Fibroblast of skin of left quadriceps (primary cell): ENCODE data around the gene SHMT2.

Source experiments
- DNase-seq, 2 experiments: peaks; one replicate each; pipeline ENCODE4 v3.0.0-alpha.2; 2013; ENCODE audit warnings: low read depth in 2 of 2

The SHMT2 gene

DNA sequence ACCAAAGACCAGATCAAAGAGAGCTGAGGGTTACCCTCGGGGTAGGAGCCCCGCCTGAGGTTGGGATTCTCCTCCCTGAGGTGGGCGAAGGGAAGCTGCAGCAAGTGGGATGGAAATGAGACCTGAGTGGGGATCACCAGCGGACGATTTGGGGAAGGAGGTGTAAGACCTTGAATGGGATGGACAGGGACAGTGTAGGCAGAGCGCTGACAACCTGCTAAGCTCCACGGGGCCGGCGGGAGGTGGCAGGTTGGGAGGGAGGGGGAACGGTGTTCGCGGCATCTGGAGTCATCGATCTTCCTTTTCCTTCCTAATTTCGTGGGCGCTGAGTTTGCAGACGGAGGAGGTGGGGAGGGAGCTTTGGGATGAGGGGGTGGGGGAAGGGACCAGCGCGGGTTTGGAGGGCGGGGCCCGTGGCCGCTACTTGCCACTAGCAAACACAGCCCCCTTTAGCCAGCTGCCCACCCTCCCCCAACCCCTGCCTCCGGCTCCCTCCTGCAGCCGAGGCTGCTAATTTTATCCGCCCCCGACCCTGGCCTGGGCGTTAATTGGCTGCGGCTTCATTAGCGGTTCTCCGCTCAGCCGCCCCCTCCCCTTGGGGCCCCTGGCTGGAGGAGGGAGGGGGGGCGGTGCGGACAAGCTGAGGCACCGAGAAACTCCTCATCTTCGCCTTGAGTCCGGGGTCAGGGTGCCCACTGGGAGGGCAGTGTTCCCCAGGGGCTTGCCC lies 2.8 kb upstream of the SHMT2 start:
- no peak for DNase-seq

DNA sequence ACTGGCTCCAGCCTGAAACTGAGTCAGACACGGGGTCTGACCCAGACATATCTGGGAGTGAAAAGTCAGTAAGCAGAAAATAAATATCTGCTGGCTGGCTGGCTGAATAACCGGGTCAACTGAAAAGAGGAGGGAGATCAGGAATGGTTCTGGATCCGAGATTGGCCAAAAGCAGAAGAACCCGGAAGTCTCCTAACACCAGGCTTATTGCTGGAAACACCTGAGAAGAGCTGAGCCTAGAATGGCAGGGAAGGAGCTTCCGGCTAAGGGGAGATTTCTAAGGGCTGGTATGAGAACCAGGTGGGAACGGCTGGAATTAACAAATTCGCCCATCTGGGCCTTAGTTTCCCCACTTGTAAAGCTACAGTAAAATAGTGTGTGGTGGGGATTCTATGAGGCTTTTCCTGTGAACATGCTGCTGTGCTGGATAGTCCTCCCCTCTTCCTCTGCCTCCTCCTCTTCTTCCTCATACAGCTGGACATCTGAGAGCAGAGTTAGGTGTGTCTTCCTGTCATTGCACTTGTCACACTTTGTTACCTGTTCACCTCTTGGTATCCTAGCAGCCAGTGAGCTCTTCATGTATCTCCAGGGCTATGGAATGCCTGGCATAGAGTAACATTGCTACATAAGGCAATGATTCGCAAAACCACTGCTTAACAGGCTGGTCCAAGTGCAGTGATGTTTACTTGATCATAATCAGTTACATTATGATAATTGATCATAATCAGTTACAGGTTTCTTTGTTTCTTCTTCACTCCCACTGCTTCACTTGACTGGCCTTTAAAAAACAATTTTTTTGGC lies 2.0 kb upstream of the SHMT2 start:
- DNase-seq: no peak

- DNase-seq: no peak
Measured at GRCh38 chr12:57229046-57229633, 371 bp upstream of the SHMT2 start.

DNA sequence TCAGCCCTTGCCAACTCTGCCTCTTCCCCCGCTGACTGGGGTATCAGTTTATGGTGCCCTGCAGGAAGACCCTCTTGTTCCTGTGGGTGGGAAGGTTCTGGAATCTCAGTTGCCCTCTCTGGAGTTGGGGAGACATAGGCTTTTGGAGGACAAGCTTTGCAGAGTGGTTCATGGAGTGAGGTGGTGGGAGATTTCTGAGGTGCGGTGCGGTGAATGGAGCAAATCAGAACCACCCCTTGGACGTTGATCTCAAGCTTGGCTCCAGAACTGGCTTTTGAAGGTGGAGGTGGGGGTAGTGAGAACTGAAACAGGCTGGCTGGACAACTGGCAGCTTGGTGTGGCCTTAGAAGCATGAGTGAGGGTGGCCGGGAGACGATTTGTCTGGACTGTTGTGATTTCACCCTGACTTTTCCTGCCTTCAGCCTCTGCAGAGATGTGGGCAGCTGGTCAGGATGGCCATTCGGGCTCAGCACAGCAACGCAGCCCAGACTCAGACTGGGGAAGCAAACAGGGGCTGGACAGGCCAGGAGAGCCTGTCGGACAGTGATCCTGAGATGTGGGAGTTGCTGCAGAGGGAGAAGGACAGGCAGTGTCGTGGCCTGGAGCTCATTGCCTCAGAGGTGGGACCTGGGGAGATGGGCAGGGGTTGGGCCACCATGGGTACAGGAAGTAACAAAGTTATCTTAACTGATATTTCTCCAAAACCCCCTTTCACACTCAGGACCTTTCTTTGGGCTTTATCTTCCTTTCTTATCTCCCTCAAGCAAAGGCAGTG lies 1.1 kb downstream of the SHMT2 start:
- no peak for DNase-seq

DNA sequence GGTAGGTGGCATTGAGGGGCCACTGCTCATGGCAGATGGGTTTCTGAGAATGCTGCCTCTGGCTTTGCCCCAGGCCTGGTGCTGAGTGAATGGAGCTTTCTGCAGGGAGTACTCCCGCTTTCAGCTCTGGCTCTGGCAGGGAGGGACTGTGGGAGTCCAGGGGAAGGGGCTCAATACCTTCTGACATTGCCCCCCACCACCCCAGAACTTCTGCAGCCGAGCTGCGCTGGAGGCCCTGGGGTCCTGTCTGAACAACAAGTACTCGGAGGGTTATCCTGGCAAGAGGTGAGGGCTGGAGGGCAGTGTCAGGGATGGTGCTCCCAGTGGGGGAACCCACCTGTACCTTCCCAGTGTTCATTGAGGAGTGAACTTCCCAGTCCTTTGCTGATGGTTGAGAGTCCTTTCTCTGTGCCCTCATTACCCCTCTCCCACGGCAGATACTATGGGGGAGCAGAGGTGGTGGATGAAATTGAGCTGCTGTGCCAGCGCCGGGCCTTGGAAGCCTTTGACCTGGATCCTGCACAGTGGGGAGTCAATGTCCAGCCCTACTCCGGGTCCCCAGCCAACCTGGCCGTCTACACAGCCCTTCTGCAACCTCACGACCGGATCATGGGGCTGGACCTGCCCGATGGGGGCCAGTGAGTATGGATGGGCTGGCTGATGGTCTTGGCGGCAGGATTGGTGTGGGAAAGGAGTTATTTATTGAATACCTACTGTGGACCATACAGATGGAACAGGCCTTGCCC lies 1.9 kb downstream of the SHMT2 start:
- DNase-seq: no peak

- no peak for DNase-seq
Measured at GRCh38 chr12:57232156-57232756, 2.7 kb downstream of the SHMT2 start.

GRCh38 chr12:57233357-57234232 lies 4.1 kb downstream of the SHMT2 start:
- no peak for DNase-seq

DNA sequence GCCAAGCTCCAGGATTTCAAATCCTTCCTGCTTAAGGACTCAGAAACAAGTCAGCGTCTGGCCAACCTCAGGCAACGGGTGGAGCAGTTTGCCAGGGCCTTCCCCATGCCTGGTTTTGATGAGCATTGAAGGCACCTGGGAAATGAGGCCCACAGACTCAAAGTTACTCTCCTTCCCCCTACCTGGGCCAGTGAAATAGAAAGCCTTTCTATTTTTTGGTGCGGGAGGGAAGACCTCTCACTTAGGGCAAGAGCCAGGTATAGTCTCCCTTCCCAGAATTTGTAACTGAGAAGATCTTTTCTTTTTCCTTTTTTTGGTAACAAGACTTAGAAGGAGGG lies 4.7 kb downstream of the SHMT2 start:
- no peak for DNase-seq

GRCh38 chr12:57234571-57235016 lies 5.1 kb downstream of the SHMT2 start:
- no peak for DNase-seq

GRCh38 chr12:57235017-57235727 lies 5.7 kb downstream of the SHMT2 start:
- no peak for DNase-seq

- DNase-seq: no peak
Measured at GRCh38 chr12:57235728-57236131, 6.2 kb downstream of the SHMT2 start.

- no peak for DNase-seq
Measured at GRCh38 chr12:57236201-57236924, 6.9 kb downstream of the SHMT2 start.

DNA sequence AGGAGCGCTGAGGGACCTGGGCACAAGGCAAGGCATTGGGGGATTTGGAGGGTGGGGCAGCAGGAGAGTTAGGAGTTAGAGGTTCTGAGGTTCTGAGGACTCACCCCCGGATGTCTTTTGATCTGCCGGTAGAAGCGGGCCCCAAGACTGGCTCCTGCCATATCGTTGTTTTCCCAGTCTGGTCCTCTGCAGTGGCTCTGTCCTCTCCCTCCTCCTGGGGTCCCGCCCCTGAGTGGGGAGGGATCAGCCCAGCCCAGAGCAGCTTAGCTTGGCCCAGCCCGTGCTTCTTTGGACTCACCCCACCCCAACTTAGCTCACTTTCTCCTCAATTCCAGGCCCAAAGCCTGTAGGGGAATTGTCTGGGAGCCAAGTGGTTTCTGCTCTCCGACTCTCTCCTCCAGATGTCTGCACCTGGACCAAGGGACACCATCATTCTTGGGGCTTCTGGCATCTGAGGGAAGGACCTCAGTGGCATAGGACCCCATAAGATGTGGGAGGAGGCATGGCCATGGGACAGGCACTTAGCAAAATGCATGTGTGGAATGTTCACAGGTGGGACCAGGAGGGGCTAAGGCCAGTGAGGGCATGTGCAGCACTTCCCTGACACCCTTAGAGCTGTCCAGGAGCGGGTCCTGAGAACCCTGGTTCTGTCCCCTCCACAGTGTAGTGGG lies 7.5 kb downstream of the SHMT2 start:
- no peak for DNase-seq

- DNase-seq: no peak
Measured at GRCh38 chr12:57237596-57237931, 8.1 kb downstream of the SHMT2 start.

- no peak for DNase-seq
Measured at GRCh38 chr12:57237932-57238853, 8.7 kb downstream of the SHMT2 start.

DNA sequence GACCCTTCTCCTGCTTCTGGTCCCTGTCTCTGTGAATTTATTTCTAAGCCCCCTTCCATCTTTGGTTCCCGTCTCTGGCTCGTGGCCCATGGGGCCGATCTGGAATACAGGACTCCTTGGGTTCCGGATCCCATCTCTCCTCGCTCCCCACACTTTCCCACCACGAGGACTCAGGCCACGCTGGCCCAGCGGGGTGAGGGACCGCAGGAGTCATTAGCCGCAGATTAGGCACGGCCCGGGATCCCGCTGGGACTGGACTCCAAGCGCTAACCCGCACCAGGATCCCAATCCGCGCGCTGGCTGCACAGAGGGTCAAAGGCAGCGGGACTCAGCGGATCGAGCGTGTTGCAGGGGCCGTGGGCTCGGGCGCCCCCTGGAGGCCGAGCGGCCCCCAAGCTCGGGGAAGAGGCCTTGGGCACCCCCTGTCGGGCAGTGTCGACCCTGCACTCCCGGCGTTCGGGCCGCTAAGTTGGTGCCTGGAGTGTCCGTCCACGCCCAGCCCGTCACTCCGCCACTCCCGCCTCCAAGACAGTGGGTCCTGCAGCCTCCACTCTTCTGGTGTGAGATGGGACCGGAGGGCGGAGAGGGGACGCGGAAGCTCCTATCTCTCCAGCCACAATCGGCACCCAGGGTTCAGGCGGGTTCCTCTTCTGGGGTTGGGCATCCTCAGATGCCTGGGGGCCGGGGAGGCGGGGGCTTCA lies 9.5 kb downstream of the SHMT2 start:
- DNase-seq: peak; percentile 66 to 72
